Astrocyte of the hippocampus (primary cell): Measurements from ENCODE around the gene RAI1.

ENCODE experiments used
- DNase-seq: peaks from one replicate; pipeline ENCODE4 v3.0.0; 2011; ENCODE audit warnings: low read depth, low spot score

Gene RAI1

DNA sequence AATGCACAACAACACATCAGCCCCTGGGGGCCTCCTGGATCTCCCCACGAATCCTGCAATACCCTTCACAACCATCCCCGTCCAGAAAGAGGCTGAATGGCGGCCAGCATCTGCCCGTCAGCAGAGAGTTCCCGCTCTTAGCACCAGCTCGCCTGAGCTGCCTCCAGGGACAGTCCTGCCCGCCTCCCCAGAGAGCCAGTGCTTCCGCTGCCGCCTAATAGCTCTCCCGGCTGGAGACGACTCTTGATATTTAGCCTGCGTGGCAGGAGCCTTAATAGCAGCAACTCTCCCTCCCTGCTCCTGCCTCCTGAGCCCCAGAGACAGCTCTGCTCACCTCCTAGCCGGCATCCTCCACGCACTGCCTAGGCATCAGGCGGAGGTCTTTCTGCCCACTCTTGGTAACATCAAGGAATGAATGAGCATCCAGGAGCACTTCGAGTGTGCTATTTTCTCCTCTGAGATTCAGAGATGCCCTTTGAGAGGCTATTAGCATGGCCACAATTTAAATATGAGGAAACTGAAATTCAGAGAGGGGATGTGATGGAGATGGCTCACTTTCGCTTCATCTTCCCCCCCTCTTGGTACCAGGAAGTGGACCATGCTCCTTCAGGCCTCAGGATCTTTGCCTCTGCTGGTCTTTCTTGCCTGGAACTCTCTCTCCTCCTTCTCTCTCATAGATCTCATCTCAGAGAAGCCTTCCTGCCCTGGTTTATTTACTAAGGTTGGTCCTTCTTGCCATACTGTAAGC is 67.9 kb downstream of the RAI1 start:
- no peak for DNase-seq

GRCh38 chr17:17749921-17750320 is 68.7 kb downstream of the RAI1 start:
- DNase-seq: peak; percentile 68

GRCh38 chr17:17750881-17751280 is 69.6 kb downstream of the RAI1 start:
- no peak for DNase-seq

DNA sequence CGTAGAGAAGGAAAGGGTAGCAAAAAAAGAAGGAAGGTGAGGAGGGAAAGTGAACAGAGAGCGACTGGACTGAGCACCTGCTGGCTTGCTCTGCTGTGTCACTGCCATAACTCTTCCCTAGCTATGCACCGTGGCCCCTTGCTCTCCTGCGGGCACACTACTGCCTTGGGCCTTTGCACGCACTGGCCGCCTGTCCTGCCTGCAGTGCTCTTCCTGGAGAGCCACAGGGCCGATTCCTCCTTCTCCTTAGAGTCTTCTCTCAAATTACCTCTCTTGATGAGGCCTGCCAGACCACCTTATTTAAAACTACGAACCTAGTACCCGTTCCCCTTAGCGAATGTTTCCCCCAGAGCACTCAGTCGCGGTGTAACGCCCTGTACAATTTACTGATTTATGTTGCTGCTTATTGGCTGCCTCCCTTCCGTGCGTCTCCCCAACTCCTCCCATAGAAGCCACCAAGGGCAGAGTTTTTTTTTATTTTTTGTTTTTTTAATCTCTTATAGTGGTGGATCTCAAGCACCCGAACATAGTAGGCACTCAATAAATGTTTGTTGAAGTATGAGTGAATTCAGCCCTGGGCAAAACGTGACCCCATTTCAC is 70.3 kb downstream of the RAI1 start:
- DNase-seq: no peak

- DNase-seq: peak; percentile 97
Observed at GRCh38 chr17:17752089-17752820, 71.0 kb downstream of the RAI1 start.

DNA sequence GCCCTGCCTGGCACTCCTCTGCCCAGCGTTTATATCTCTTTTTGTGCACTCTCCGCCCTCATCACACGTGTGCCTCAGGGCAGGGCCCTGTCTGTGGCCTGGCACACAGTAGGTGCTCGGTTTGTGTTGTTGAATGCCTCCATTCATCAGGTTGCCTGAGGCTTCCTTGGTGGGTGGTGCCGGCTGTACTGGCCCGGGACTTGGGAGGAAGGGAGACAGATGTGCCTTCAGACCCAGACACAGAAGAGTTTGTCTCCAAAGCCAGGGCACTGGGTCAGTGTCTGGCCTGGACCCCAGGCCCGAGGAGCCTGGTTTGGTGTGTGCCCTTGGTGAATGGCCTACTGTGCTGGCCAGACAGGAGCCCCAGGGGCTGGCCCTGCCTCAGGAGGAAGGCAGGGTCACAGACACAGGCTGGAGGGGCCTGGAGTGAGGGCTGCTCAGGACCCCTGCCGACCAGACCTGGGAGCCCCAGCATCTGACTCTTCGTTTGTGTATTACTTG is 71.6 kb downstream of the RAI1 start:
- DNase-seq: no peak

- DNase-seq: no peak
Observed at GRCh38 chr17:17754719-17755686, 73.7 kb downstream of the RAI1 start.

GRCh38 chr17:17755715-17756114 is 74.5 kb downstream of the RAI1 start:
- no peak for DNase-seq

GRCh38 chr17:17757391-17757791 is 76.1 kb downstream of the RAI1 start:
- no peak for DNase-seq

GRCh38 chr17:17757956-17758845 is 76.9 kb downstream of the RAI1 start:
- DNase-seq: no peak

DNA sequence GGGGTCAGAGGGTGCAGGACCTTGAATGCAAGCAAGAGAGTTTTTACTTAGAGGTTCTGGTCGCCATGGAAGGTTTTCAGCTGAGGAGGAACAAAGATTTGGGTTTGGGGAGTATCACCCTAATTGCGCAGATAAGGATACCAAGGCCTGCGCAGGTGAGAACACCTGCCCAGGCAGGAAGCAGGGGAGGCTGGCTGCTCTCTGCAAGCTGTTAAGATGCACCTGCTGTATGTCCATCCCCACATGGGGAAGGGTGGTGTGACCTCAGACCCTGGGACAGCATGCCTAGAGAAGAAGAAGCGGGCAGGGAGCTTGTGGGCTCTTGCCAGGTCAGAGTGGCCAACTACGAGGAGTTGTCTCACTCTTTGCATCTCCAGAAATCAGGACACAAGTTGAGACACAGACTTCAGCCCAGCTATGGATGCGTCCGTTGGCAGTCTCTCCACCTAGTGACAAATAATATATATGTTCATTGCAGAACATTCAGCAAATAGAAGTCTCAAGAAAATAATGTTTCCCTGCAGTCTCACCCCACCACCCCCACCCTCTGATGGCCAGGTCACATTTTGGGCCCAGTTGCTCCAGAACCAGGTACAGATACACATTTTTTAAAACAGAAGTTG is 77.8 kb downstream of the RAI1 start:
- DNase-seq: no peak

- no peak for DNase-seq
Observed at GRCh38 chr17:17760350-17760749, 79.1 kb downstream of the RAI1 start.

DNA sequence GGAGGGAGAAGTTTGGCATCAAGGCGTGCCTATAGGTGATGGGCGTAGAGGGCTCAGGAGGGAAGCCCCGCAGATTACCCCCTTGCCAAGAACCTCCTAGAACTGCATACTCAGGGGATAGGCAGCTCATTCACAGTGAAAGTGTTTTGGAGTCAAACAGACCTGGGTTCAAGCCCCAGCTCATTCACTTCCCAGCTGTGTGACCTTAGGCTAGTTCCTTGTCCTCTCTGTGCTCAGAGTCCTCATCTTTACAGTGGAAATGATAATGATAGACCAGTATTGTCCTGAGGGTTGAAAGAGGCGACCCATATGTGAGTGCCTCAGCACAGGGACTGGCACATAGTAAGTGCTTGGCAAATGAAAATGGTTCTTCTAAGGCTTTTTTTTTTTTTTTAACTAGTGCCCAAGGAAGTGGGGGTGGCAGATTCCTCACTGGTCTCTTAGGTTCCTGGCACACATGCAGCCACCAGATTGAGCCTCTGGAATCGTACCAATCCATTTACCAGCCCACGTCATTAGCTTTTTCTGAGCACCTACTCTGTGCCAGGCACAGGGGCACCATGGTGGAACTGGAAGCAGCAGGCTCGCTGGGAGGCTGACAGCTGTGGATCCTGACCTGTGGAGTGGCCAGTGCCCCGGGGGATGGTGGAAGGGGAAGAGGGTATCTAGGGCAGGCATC is 79.8 kb downstream of the RAI1 start:
- DNase-seq: no peak

GRCh38 chr17:17761894-17762743 is 80.9 kb downstream of the RAI1 start:
- no peak for DNase-seq

GRCh38 chr17:17762744-17763105 is 81.5 kb downstream of the RAI1 start:
- no peak for DNase-seq

DNA sequence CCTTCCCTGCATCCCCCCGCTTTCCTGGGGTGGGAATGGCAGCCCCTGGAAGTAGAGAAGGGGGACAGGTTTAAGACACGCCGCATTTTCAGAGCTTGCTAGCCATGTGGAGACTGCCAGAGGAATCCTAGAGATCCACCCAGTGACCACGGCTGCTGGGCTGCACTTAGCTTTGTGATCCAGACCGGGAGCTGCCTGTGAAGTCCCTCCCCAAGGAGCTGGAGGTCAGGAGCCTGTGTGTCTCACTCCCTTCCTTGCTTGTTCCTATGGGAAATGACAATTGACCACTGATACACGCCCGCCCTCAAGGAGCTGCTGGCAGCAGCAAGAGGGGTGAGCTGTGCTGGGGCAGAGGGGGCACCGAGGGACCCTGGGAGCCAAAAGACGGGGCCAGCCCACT is 81.9 kb downstream of the RAI1 start:
- no peak for DNase-seq

DNA sequence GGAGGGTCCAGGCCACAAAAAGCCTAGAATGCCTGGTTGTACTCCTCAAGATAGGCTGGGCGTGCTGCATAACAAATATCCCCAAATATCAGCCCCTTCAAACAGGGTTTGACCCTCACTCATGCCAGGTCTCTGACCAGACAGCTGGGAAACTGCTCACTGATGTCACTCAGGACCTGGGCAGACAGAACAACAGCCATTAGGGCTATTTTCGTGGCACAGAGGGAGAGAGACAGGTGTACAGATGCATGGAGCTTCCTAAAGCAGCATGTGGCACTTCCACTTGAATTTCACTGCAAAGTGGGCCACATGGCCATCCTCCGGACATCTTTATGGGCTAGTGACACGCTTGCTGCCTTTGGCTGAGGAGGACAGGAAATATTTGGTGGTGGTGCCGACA is 82.5 kb downstream of the RAI1 start:
- no peak for DNase-seq

- no peak for DNase-seq
Observed at GRCh38 chr17:17765359-17766076, 84.3 kb downstream of the RAI1 start.
